Right cardiac atrium (tissue), 5 donors: ENCODE measurements around the gene MANEAL. TPM values are rescaled to one million over a fixed set of nuclear protein-coding genes. Genes with fewer than 3 reads are reported as not detected.

ENCODE experiments used
- ATAC-seq, 2 donors: fragments of 200-7000 bp; cut with Tn5 transposase; one replicate each; pipeline versions ENCODE4 v1.8.0 to v1.9.1; 2020; ENCODE audit warnings: moderate library complexity in 2 of 2, mild to moderate bottlenecking in 1 of 2
- DNase-seq, 3 donors: peaks; one replicate each; pipeline ENCODE4 v3.0.0-alpha.2; 2020
- H3K27ac ChIP-seq: one replicate; pipeline ENCODE4 v1.5.1; 2013; ENCODE audit warnings: mild to moderate bottlenecking, low read length, control low read depth, moderate library complexity
- H3K27me3 ChIP-seq: one replicate; pipeline ENCODE4 v1.6.1; 2013; ENCODE audit not compliant: control insufficient read depth, insufficient read depth
- H3K4me1 ChIP-seq: one replicate; pipeline ENCODE4 v1.6.1; 2013; ENCODE audit warnings: low read length; ENCODE audit not compliant: control insufficient read depth, insufficient read depth
- H3K4me3 ChIP-seq: one replicate; pipeline ENCODE4 v1.5.1; 2013; ENCODE audit warnings: low read length, control low read depth
- H3K9me3 ChIP-seq: one replicate; pipeline ENCODE4 v1.6.1; 2013; ENCODE audit warnings: low read length; ENCODE audit not compliant: control insufficient read depth
- WGBS: extraction: QIAGEN DNeasy Blood & Tissue Kit; methylation state at CpG from one replicate; pipeline ENCODE4 v1.1.7; 2013; 5-methylcytosine and 5-hydroxymethylcytosine counted together
- intact Hi-C, 4 donors: fragments of 100-400 bp; cut with DNase I; formaldehyde crosslinking; loops; one replicate each; pipeline versions ENCODE4 v1.11.0 to v1.14.0; 2022 to 2023
- long read RNA-seq, 4 donors: library from polyadenylated mRNA; unstranded; transcript quantifications; one replicate each; pipeline ENCODE4 v2.0.0, GENCODE V29; 2020 to 2021
- polyA plus RNA-seq: library from polyadenylated mRNA; stranded (reverse); fragments of 200-250 nt; gene quantifications from one replicate; pipeline ENCODE4 v1.2.3, GENCODE V29; 2013
- total RNA-seq, 4 donors: library from RNA; stranded (reverse); fragmentation: NEBNext Ultra II Directional; extraction: Animal tissue kit (Norgen Biotek cat#: 25700); gene quantifications; one replicate each; pipeline ENCODE4 v1.2.1, GENCODE V29; 2021
- donor health status: healthy with polysubstance abuse.
- donor health status: DM: no; HTN: yes; CAD: no.
- donor health status: DM: no; HTN: no; CAD: no.
- donor health status: DM: no; HTN: yes; CAD: no; lungs with severe emphysema.
- donor health status: DM: yes; HTN: yes; CAD: no.

Gene MANEAL
- total RNA-seq (1 to 10 TPM in 3 of 4 donors, under 1 TPM in 1; 0.69 to 1.5 (median 1.2) TPM), polyA plus RNA-seq (0.93 TPM)
- long read RNA-seq, donor 1, partial matches to known transcripts, result 0 of 2 reads
- long read RNA-seq, donor 1, other reads (novel, unspliced or antisense), result 0 of 2 reads
- long read RNA-seq, donor 2, partial matches to known transcripts, result 0 of 1 reads
- long read RNA-seq, donor 2, other reads (novel, unspliced or antisense), result 0 of 1 reads
- long read RNA-seq, donor 3, result 0 reads
- long read RNA-seq, donor 4, partial matches to known transcripts, result 0 of 2 reads
- long read RNA-seq, donor 4, other reads (novel, unspliced or antisense), result 0 of 2 reads

- ATAC-seq (peak; percentile 76 to 82), DNase-seq (peak; percentile 43 to 79 (median 79))
- WGBS, result under 1% methylated on average over 81 of the region's 82 CpGs
- Histone ChIP-seq H3K9me3 (no peaks in the 10 kb centered on the region), H3K4me3 (peak within 1 kb of the TSS; percentile 61), H3K27ac (no peak within 1 kb of the TSS), H3K4me1 (no peaks in the 10 kb centered on the region), H3K27me3 (no peaks in the 10 kb centered on the region)
- intact Hi-C loops, result no loop called here
These were observed at the start of gene MANEAL for GRCh38 chr1:37793773-37794371. MANEAL (plus strand) TSS chr1:37793847; CDS start chr1:37794183, 336 bp downstream.

- Histone ChIP-seq H3K9me3 (peaks cover 2% of the 10 kb centered on the region), H3K27me3 (peaks cover 2% of the 10 kb centered on the region), H3K4me3 (no peak overlapping the region), H3K27ac (no peak overlapping the region), H3K4me1 (no peaks in the 10 kb centered on the region)
- intact Hi-C loops, result no loop called here
- DNase-seq, result no peak
- WGBS, result 89% methylated on average over 3 of the region's 3 CpGs
- ATAC-seq, result no peak
These were observed 46.8 kb upstream of the MANEAL start for GRCh38 chr1:37746806-37747205.

DNA sequence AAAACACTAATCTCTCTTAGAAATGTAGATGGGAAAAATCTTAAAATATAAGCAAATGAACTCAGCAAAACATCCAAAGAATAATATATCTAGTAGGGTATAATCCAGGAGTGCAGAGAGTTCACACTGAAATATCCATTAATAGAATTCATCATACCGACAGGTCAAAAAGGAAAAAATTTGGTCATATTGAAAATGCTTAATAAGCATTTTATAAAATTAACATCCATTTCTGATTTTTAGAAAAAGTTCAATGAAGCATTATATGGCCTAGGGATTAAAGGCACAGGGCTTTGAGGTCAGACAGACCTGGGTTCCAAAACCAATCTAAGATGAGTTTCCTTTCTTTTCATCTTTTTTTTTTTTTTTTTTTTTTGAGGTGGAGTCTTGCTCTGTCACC is 45.1 kb upstream of the MANEAL start:
- intact Hi-C loops, result no loop called here
- Histone ChIP-seq H3K4me3 (no peak overlapping the region), H3K27ac (no peak overlapping the region), H3K4me1 (no peaks in the 10 kb centered on the region), H3K27me3 (peaks cover 2% of the 10 kb centered on the region), H3K9me3 (peaks cover 2% of the 10 kb centered on the region)
- DNase-seq (no peak), ATAC-seq (no peak)
- 90% methylated on average over 1 of the region's 1 CpG for WGBS

GRCh38 chr1:37752213-37752582 is 41.4 kb upstream of the MANEAL start:
- WGBS, result 26% methylated on average over 11 of the region's 11 CpGs
- intact Hi-C loops, result no loop called here
- Histone ChIP-seq H3K4me1 (no peaks in the 10 kb centered on the region), H3K4me3 (peak overlapping the region; percentile 12), H3K27me3 (peaks cover 2% of the 10 kb centered on the region), H3K9me3 (peaks cover 1% of the 10 kb centered on the region), H3K27ac (no peak overlapping the region)
- DNase-seq (no peak), ATAC-seq (no peak)

- Histone ChIP-seq H3K9me3 (no peaks in the 10 kb centered on the region), H3K4me1 (no peaks in the 10 kb centered on the region), H3K4me3 (peak overlapping the region; percentile 37), H3K27ac (no peak overlapping the region), H3K27me3 (peaks cover 2% of the 10 kb centered on the region)
- ATAC-seq (no peak), DNase-seq (peak in 1 of 3 donors; percentile 56)
- intact Hi-C loops, result no loop called here
- WGBS, result 3% methylated on average over 105 of the region's 105 CpGs
These were observed 40.8 kb upstream of the MANEAL start for GRCh38 chr1:37752583-37753471.

- intact Hi-C loops, result no loop called here
- no peak for DNase-seq
- Histone ChIP-seq H3K27me3 (peaks cover 2% of the 10 kb centered on the region), H3K27ac (no peak overlapping the region), H3K9me3 (no peaks in the 10 kb centered on the region), H3K4me1 (no peaks in the 10 kb centered on the region), H3K4me3 (no peak overlapping the region)
- ATAC-seq, result peak in 1 of 2 donors; percentile 43
- 5% methylated on average over 52 of the region's 52 CpGs for WGBS
These were observed 40.0 kb upstream of the MANEAL start for GRCh38 chr1:37753473-37754321.

- Histone ChIP-seq H3K27me3 (no peaks in the 10 kb centered on the region), H3K4me3 (no peak overlapping the region), H3K9me3 (no peaks in the 10 kb centered on the region), H3K4me1 (no peaks in the 10 kb centered on the region), H3K27ac (no peak overlapping the region)
- no peak for DNase-seq
- intact Hi-C loops, result no loop called here
- no peak for ATAC-seq
- 86% methylated on average over 1 of the region's 1 CpG for WGBS
These were observed 38.4 kb upstream of the MANEAL start for GRCh38 chr1:37755290-37755689.

DNA sequence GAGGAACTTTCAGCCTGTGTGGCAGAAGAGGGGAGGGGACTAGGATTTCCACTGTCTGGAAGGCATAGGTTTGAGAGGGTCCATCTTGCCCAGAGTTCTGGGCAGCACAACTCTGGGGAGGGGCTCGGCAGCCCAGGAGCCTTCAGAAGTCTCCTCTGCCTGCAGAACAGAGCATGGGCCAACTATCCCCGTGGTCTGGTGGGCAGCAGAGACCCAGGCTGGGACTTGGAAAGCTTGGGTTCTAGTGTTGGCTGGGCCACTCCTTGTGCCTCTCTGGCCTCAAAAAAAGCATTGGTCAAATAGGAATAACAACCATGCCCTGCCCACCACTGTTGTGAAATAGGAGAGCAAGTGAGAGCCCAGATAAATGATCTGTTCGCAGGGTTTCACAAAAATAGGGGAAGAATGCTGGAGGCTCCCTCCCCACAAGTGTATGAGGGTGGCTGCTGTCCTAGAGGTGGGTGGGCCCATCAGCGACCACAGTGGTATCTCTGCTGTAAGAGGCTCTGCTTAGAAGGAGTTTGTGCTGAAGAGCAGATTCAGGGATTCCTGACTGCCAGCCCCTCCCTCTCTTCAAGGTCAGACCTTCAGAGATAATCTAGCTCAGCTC is 37.6 kb upstream of the MANEAL start:
- intact Hi-C loops, result no loop called here
- H3K27ac ChIP-seq, result no peak overlapping the region
- H3K27me3 ChIP-seq, result no peaks in the 10 kb centered on the region
- 46% methylated on average over 4 of the region's 4 CpGs for WGBS
- DNase-seq (no peak), ATAC-seq (no peak)
- H3K4me1 ChIP-seq, result no peaks in the 10 kb centered on the region
- H3K4me3 ChIP-seq, result no peak overlapping the region
- H3K9me3 ChIP-seq, result no peaks in the 10 kb centered on the region

DNA sequence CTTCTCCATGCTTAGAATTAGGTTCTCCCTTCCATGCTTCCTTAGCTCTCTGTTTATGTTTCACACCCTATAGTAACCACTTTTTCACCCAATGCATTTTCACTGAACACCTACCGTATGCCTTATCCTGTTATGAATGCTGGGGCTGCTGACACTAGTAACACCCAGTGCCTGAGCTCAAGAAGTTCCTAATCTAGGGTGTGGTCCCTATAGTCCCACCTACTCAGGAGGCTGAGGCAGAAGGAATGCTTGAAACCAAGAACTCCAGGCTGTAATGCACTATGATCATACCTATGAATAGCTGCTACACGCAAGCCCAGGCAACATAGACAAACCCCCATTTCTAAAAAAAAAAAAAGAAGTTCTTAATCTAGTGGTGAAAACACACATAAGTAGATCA is 34.2 kb upstream of the MANEAL start:
- Histone ChIP-seq H3K4me1 (no peaks in the 10 kb centered on the region), H3K27me3 (no peaks in the 10 kb centered on the region), H3K27ac (no peak overlapping the region), H3K9me3 (no peaks in the 10 kb centered on the region), H3K4me3 (no peak overlapping the region)
- intact Hi-C loops, result no loop called here
- DNase-seq, result no peak
- 74% methylated on average over 2 of the region's 2 CpGs for WGBS
- ATAC-seq, result no peak

- Histone ChIP-seq H3K4me3 (no peak overlapping the region), H3K9me3 (no peaks in the 10 kb centered on the region), H3K27ac (no peak overlapping the region), H3K4me1 (no peaks in the 10 kb centered on the region), H3K27me3 (no peaks in the 10 kb centered on the region)
- 45% methylated on average over 68 of the region's 68 CpGs for WGBS
- intact Hi-C loops, result no loop called here
- DNase-seq, result no peak
- ATAC-seq, result no peak
These were observed 32.1 kb upstream of the MANEAL start for GRCh38 chr1:37761416-37762095.
